Measurements from ENCODE around the gene NEDD4L.

Gene NEDD4L

GRCh38 chr18:58223717-58224424 is 179.8 kb downstream of the NEDD4L start:
- intact Hi-C loops (cut with DNase I), result no loop called here
- DNase-seq, result no peak

- intact Hi-C loops (cut with DNase I), result no loop called here
- no peak for DNase-seq
These were observed 180.4 kb downstream of the NEDD4L start for GRCh38 chr18:58224425-58224750.

- intact Hi-C loops (cut with DNase I), result no loop called here
- no peak for DNase-seq
These were observed 181.1 kb downstream of the NEDD4L start for GRCh38 chr18:58225101-58225500.

DNA sequence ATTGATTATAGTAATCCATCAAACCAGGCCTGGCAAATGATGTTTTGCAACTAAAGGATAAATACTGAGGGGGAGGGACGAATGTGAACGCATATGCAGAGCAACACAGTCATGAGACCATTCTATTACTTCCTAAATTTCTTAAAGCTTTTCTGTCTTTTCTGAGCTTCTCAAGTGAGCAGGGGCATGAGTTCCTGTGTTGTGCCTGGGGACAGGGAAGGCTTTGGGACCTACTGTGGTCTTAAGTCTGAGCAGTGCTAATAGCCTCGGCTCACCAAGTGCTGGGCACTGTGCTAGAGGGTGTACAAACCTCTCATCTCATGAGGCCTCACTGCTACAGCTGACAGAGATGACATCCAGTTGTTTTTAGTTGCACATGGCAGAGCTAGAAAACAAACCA is 182.4 kb downstream of the NEDD4L start:
- intact Hi-C loops (cut with DNase I), result no loop called here
- DNase-seq, result no peak

- intact Hi-C loops (cut with DNase I), result no loop called here
- DNase-seq, result no peak
These were observed 183.4 kb downstream of the NEDD4L start for GRCh38 chr18:58227361-58227930.

DNA sequence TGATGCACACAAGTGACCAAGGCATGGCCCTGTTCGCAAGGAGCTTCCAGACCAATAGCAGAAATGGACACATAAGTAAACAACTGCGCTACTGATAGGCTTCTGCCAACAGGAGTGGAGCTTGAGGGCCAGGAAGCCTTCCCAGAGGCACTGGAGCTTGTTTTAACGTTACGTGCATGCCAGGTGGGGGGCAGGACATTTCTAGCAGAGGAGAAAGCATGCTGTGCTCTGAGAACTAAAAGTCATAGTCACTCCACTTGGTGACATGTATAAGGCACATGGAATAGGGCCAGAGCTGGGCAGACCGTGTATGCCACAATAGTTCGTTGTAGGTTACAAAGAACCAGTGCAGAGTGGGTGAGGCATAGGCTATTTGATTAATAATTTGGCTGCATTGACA is 184.2 kb downstream of the NEDD4L start:
- intact Hi-C loops (cut with DNase I), result no loop called here
- DNase-seq, result no peak

DNA sequence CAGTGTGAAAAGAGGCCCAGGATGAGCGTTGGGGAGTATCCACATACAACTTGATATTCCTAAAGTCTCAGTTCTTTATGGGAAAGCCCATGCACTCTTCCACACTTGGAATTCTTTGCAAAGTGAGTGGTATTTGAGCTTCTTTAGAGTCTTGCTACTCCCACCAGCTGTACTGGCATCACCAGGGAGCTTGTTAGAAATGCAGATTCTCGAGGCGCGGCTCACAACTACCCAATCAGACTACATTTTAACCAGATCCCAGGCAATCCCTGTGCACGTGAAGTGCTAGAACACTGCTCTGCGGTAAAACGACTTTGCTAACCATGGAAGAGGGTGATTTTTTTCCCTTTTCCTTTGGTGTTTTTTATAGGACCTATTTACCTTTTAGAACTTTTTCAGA is 184.7 kb downstream of the NEDD4L start:
- intact Hi-C loops (cut with DNase I), result no loop called here
- no peak for DNase-seq

GRCh38 chr18:58229162-58229561 is 185.1 kb downstream of the NEDD4L start:
- intact Hi-C loops (cut with DNase I), result no loop called here
- no peak for DNase-seq

- intact Hi-C loops (cut with DNase I), result no loop called here
- DNase-seq, result no peak
These were observed 186.6 kb downstream of the NEDD4L start for GRCh38 chr18:58230438-58231179.

- DNase-seq, result no peak
- intact Hi-C loops (cut with DNase I), result no loop called here
These were observed 187.9 kb downstream of the NEDD4L start for GRCh38 chr18:58231930-58232329.

- intact Hi-C loops (cut with DNase I), result no loop called here
- no peak for DNase-seq
These were observed 188.6 kb downstream of the NEDD4L start for GRCh38 chr18:58232668-58233067.

DNA sequence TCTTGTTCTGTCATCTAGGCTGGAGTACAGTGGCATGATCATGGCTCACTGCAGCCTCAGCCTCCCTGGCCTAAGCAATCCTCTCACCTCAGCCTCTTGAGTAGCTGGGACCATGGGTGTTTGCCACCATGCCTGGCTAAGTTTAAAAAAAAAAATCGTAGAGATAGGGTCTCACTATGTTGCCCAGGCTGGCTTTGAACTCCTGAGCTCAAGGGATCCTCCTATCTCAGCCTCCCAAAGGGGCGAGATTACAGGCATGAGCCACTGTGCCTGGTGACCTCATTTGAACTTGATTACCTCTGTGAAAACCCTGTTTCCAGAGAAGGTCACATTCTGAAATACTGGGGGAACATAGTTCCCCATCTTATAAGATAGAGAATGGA is 190.3 kb downstream of the NEDD4L start:
- DNase-seq, result no peak
- intact Hi-C loops (cut with DNase I), result no loop called here

DNA sequence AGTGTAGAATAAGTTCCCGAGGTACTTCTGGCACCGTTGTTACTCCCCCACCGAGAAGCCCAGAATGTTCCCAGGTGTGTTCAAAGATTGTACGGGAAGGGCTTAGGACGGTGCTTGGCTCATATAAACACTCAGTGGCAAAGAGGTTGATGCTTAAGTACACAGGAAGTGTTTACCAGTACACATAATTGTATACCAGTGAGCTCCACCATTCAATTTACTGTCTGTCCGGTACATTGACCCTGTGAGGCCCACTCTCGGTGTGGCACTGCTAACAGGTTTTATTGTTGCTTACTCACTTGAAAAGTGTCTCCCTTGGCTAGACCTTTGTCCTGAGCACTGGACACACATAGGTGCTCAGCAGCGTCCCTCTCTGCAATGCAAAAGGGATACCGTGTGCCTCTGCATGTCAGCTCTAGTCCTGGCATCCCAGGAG is 191.0 kb downstream of the NEDD4L start:
- DNase-seq, result no peak
- intact Hi-C loops (cut with DNase I), result no loop called here

- no peak for DNase-seq
- intact Hi-C loops (cut with DNase I), result no loop called here
These were observed 195.9 kb downstream of the NEDD4L start for GRCh38 chr18:58239879-58240278.

DNA sequence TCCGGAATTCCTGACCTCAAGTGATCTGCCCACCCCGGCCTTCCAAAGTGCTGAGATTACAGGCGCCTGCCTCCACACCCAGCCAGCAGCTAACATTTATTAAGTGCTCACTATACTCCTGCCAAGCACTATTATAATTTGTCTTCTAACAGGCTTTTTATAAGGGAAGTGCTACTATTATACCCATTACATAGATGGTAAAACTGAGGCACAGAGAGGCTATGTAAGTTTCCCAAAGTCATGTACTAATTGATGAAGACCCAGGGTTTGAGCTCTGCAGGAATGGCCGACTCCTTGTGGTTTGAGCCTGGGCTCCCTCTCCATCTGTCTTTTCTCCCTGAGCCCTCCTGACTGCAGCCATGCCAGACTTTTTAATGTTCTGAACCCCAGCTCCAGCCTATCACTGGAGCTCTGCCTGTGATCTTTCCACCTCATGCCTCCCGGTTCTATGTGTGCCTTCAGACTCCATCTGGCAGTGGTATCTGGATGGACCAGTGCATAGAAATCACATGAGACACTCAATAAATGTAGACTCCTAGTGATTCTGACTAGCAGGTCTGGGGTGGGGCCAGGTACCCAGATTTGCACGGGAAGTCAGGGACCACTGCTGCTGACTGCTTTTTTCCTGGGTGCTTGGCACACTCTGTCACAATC is 197.1 kb downstream of the NEDD4L start:
- intact Hi-C loops (cut with DNase I), result no loop called here
- DNase-seq, result no peak

GRCh38 chr18:58241877-58242276 is 197.9 kb downstream of the NEDD4L start:
- no peak for DNase-seq
- intact Hi-C loops (cut with DNase I), result no loop called here

- intact Hi-C loops (cut with DNase I), result no loop called here
- DNase-seq, result no peak
These were observed 198.4 kb downstream of the NEDD4L start for GRCh38 chr18:58242435-58242834.

- no peak for DNase-seq
- intact Hi-C loops (cut with DNase I), result no loop called here
These were observed 198.9 kb downstream of the NEDD4L start for GRCh38 chr18:58242968-58243367.

DNA sequence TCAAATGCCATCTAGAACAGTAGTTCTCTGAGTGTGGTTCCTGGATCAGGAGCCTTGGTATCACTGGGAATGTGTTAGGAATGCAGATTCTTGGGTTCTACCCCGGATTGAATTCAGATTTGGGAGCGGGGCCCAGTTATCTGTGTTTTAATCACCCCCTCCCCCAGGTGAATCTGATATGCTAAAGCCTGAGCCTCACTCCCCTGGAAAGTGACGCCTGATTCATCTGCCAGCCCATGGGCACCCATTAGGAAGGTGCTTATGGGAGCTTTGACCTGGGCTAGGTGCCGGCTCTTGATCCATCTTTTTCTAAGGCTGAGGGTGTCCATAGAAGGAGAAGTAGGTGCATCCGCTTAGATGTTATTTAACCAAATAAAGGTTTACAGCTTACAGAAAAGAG is 199.4 kb downstream of the NEDD4L start:
- DNase-seq, result no peak
- intact Hi-C loops (cut with DNase I), result no loop called here

DNA sequence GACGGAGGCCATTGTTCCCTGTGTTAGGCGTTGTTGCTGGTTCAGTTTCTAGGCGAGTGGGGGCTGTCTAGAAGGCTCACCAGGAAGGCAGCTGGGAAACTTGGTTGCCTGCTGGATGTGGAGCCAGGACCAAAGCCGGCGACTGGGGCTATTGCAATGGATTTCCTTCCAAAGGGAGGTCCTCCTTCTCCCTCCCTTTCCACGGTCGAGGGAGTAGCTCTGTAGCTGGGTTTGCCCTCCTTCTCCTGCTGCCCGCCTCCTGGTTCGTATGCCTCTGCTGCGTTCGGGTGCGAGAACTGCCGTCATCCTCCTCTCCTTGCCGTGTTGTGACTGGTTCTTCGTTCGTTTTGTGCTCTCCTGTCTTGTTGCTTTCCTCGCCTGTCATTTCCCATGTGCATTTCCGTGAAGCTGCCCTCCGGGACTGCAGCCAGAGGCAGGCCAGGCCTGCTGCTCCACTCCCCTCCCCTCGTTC is 203.4 kb downstream of the NEDD4L start:
- DNase-seq, result peak; percentile 24 to 94 (median 58)
- intact Hi-C loops (cut with DNase I), result no loop called here

DNA sequence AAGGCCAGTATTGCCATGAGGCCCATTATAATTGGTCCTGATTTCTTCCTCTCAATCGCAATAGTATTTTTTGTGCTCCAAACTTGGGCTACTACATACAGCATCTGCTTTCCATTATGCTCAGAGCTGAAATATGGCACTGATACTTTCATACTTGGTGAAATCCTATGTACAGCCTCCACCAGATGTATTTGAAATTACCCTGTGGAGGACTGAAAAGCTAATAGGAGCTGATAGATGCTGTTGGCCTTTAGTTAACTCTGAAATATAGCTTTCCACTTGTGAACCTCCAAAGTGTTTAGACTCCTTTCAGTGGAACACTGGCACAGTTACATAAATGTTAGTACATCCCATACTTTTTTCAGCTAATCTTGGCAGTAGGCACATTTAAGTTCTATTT is 205.7 kb downstream of the NEDD4L start:
- DNase-seq, result no peak
- intact Hi-C loops (cut with DNase I), result no loop called here

Measured in posterior cingulate gyrus (tissue), 11 donors.